Liver (tissue), 9 donors: ENCODE measurements around the gene CACNA1D. TPM values are rescaled to one million over a fixed set of nuclear protein-coding genes. Genes with fewer than 3 reads are reported as not detected.

Source experiments
- DNase-seq: peaks from one replicate; pipeline ENCODE4 v3.0.0-alpha.2; 2017; ENCODE audit warnings: low spot score
- H3K27ac ChIP-seq, 2 donors: one replicate each; pipeline ENCODE4 v1.7.0; 2013; ENCODE audit warnings: inconsistent platforms in 2 of 2, low read length in 2 of 2, control low read depth in 1 of 2, low read depth in 1 of 2, mild to moderate bottlenecking in 1 of 2
- H3K27me3 ChIP-seq, 4 donors: one replicate each; pipeline versions ENCODE4 v1.6.1 to v1.7.0; 2013; ENCODE audit warnings: low read length in 3 of 4, inconsistent platforms in 1 of 4, mild to moderate bottlenecking in 1 of 4, moderate library complexity in 1 of 4; ENCODE audit not compliant: control insufficient read depth in 4 of 4, insufficient read depth in 4 of 4
- H3K36me3 ChIP-seq, 4 donors: one replicate each; pipeline versions ENCODE4 v1.6.1 to v1.7.0; 2013; ENCODE audit warnings: low read length in 3 of 4, mild to moderate bottlenecking in 3 of 4, low read depth in 1 of 4, moderate library complexity in 1 of 4; ENCODE audit not compliant: control insufficient read depth in 4 of 4, insufficient read depth in 3 of 4
- H3K4me1 ChIP-seq, 4 donors: one replicate each; pipeline versions ENCODE4 v1.6.1 to v1.7.0; 2013; ENCODE audit warnings: low read length in 3 of 4, mild to moderate bottlenecking in 3 of 4, moderate library complexity in 1 of 4; ENCODE audit not compliant: control insufficient read depth in 4 of 4, insufficient read depth in 4 of 4
- H3K4me3 ChIP-seq, 3 donors: one replicate each; pipeline versions ENCODE4 v1.6.1 to v1.7.0; 2013; ENCODE audit warnings: low read length in 3 of 3, control low read depth in 1 of 3, low read depth in 1 of 3, mild to moderate bottlenecking in 1 of 3
- H3K9ac ChIP-seq, 2 donors: one replicate each; pipeline ENCODE4 v1.7.0; 2013; ENCODE audit warnings: low read length in 2 of 2, mild to moderate bottlenecking in 2 of 2, moderate library complexity in 2 of 2, control low read depth in 1 of 2, low read depth in 1 of 2
- H3K9me3 ChIP-seq, 4 donors: one replicate each; pipeline versions ENCODE4 v1.6.1 to v1.7.0; 2013; ENCODE audit warnings: low read length in 3 of 4; ENCODE audit not compliant: control insufficient read depth in 4 of 4
- EGR1 ChIP-seq, 2 donors: IDR thresholded peaks; 2 replicates each; pipeline ENCODE4 v1.6.1; 2016 to 2018; ENCODE audit warnings: antibody characterized with exemption in 2 of 2, low read depth in 2 of 2
- FOXA1 ChIP-seq: IDR thresholded peaks from 2 replicates; pipeline ENCODE4 v1.6.1; 2016; ENCODE audit warnings: antibody characterized with exemption
- FOXA2 ChIP-seq: IDR thresholded peaks from 2 replicates; pipeline ENCODE4 v1.6.1; 2016; ENCODE audit warnings: antibody characterized with exemption
- GABPA ChIP-seq, 2 donors: IDR thresholded peaks in 1 of 2; conservative IDR thresholded peaks in 1 of 2; 2 replicates each; pipeline ENCODE4 v1.6.1; 2016; ENCODE audit warnings: antibody characterized with exemption in 2 of 2, mild to moderate bottlenecking in 1 of 2, moderate library complexity in 1 of 2
- HNF4A ChIP-seq, 2 donors: conservative IDR thresholded peaks; 2 replicates each; pipeline ENCODE4 v1.6.1; 2016; ENCODE audit warnings: antibody characterized with exemption in 2 of 2, mild to moderate bottlenecking in 2 of 2
- HNF4G ChIP-seq: IDR thresholded peaks from 2 replicates; pipeline ENCODE4 v1.6.1; 2016; ENCODE audit warnings: antibody characterized with exemption
- NR2F2 ChIP-seq: IDR thresholded peaks from 2 replicates; pipeline ENCODE4 v1.6.1; 2016; ENCODE audit warnings: antibody characterized with exemption
- RAD21 ChIP-seq, 2 donors: IDR thresholded peaks; 2 replicates each; pipeline ENCODE4 v1.6.1; 2016; ENCODE audit warnings: antibody characterized with exemption in 2 of 2, mild to moderate bottlenecking in 2 of 2
- RXRA ChIP-seq, 2 donors: IDR thresholded peaks; 2 replicates each; pipeline ENCODE4 v1.6.1; 2017 to 2018; ENCODE audit warnings: antibody characterized with exemption in 2 of 2, mild to moderate bottlenecking in 1 of 2
- SP1 ChIP-seq: IDR thresholded peaks from 2 replicates; pipeline ENCODE4 v1.6.1; 2018; ENCODE audit warnings: antibody characterized with exemption, mild to moderate bottlenecking
- TAF1 ChIP-seq: conservative IDR thresholded peaks from 2 replicates; pipeline ENCODE4 v1.6.1; 2016; ENCODE audit warnings: antibody characterized with exemption, mild to moderate bottlenecking
- YY1 ChIP-seq: IDR thresholded peaks from 2 replicates; pipeline ENCODE4 v1.6.1; 2016; ENCODE audit warnings: antibody characterized with exemption, mild to moderate bottlenecking
- WGBS: extraction: QIAGEN DNeasy Blood & Tissue Kit; methylation state at CpG from one replicate; pipeline ENCODE4 v1.1.7; 2013; 5-methylcytosine and 5-hydroxymethylcytosine counted together
- polyA plus RNA-seq, 2 donors: library from polyadenylated mRNA; stranded (reverse) in 1 of 2; unstranded in 1 of 2; fragments of 200-250 nt in 1 of 2; fragments of >200 nt in 1 of 2; fragmentation: Nextera tagmentation in 1 of 2; extraction: Ambion mirVana in 1 of 2; gene quantifications; one replicate each; pipeline versions ENCODE4 v1.2.1 to v1.2.3, GENCODE V29; 2013 to 2015
- total RNA-seq, 2 donors: library from RNA; depleted of rRNA; stranded (reverse); fragments of >200 nt; gene quantifications; one replicate each; pipeline ENCODE4 v1.2.3, GENCODE V29; 2014
- TF ChIP-seq, protein P1 (sequence below): IDR thresholded peaks from 2 replicates; pipeline ENCODE4 v1.6.1; 2016; ENCODE audit warnings: antibody characterized with exemption, mild to moderate bottlenecking
- TF ChIP-seq, protein P2 (sequence below): IDR thresholded peaks from 2 replicates; pipeline ENCODE4 v1.6.1; 2016; ENCODE audit warnings: antibody characterized with exemption
- TF ChIP-seq, protein P3 (sequence below): IDR thresholded peaks from 2 replicates; pipeline ENCODE4 v1.6.1; 2016; ENCODE audit warnings: antibody characterized with exemption
- TF ChIP-seq, protein P4 (sequence below): IDR thresholded peaks from 2 replicates; pipeline ENCODE4 v1.6.1; 2016; ENCODE audit warnings: antibody characterized with exemption
- TF ChIP-seq, protein P5 (sequence below): fragments of 150-350 bp; IDR thresholded peaks from 2 replicates; pipeline ENCODE4 v1.5.1; 2017; ENCODE audit warnings: improper control_type of control experiment, low read depth, low read length; ENCODE audit not compliant: missing input control
- donor health status: healthy.
- donor health status: healthy.
- donor health status: healthy.
- donor health status: healthy.
- donor health status: healthy.

Gene CACNA1D
- total and polyA plus RNA-seq, 4 donors = 1.8 to 18.9 (median 3.4) TPM

DNA sequence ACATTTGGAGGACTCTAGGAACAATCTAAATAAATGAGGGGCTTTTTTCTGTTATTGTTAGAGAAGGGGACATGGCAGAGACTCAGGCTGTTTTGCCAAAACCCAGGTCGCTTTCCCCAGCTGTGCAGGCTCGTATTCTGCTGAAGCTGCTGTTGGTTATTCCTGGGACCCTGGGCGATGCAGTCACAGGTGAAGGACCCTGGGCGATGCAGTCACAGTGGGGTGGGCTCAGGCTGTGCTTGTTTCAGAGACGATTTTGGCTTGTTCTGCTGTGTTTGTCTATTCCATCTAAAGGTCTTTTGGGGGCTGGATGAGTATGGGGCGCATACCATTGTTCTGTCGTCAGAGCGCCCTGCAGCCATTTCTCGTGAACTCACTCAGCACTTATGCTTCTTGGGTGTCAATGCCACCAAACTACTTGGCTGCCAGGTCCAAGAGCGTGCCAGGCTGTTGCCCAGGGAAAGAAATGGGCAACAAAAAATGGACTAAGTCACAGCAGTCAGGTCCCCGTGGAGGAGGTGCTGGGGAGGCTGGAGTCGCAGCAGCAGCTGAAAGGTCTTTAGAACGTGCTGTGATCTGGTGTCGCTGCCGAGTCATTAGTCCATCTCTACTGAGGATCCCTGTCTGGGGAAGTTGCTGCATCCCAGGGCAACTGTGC lies 200.4 kb downstream of the CACNA1D start (continued):
- TF ChIP-seq, protein P1, sequence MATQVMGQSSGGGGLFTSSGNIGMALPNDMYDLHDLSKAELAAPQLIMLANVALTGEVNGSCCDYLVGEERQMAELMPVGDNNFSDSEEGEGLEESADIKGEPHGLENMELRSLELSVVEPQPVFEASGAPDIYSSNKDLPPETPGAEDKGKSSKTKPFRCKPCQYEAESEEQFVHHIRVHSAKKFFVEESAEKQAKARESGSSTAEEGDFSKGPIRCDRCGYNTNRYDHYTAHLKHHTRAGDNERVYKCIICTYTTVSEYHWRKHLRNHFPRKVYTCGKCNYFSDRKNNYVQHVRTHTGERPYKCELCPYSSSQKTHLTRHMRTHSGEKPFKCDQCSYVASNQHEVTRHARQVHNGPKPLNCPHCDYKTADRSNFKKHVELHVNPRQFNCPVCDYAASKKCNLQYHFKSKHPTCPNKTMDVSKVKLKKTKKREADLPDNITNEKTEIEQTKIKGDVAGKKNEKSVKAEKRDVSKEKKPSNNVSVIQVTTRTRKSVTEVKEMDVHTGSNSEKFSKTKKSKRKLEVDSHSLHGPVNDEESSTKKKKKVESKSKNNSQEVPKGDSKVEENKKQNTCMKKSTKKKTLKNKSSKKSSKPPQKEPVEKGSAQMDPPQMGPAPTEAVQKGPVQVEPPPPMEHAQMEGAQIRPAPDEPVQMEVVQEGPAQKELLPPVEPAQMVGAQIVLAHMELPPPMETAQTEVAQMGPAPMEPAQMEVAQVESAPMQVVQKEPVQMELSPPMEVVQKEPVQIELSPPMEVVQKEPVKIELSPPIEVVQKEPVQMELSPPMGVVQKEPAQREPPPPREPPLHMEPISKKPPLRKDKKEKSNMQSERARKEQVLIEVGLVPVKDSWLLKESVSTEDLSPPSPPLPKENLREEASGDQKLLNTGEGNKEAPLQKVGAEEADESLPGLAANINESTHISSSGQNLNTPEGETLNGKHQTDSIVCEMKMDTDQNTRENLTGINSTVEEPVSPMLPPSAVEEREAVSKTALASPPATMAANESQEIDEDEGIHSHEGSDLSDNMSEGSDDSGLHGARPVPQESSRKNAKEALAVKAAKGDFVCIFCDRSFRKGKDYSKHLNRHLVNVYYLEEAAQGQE = no peak
- no peak for TF ChIP-seq FOXA1

DNA sequence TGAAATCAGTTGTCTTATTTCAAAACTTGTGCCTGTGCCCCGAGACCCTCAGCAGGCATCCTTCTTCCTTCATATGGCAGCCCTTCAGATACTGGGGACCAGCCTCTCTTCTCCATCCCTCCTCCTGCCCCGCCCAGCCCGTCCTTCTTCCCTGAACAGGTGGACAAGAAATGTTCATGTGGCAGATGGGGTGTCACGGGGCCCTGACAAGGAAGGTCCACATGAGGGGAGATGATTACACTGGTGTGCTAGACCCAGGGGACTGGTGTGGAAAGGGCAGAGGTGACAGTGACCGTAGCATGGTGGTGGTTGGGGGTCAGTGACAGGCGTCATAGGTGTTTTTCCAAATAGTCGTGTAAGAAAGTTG lies 200.9 kb downstream of the CACNA1D start:
- Histone ChIP-seq H3K36me3 (no peaks in the 10 kb centered on the region), H3K27ac (no peak overlapping the region), H3K4me1 (no peaks in the 10 kb centered on the region), H3K9ac (no peak overlapping the region), H3K4me3 (no peak overlapping the region), H3K27me3 (no peaks in the 10 kb centered on the region), H3K9me3 (no peaks in the 10 kb centered on the region)
- peak; percentile 16 for DNase-seq
- 83% methylated on average over 7 of the region's 7 CpGs for WGBS
- TF ChIP-seq RXRA (IDR thresholded peaks at IDR 0.05) (no peak), YY1 (no peak), FOXA2 (no peak), FOXA1 (no peak), EGR1 (IDR thresholded peaks at IDR 0.05; ENCODE audit: low read depth in 2 of 2) (no peak), TAF1 (no peak), GABPA (IDR thresholded peaks at IDR 0.05 in 1 of 2, conservative IDR thresholded peaks at IDR 0.05 in 1 of 2) (no peak), HNF4A (conservative IDR thresholded peaks at IDR 0.05) (no peak), HNF4G (no peak), SP1 (no peak), RAD21 (IDR thresholded peaks at IDR 0.05) (no peak), NR2F2 (no peak)
- TF ChIP-seq, protein P2, sequence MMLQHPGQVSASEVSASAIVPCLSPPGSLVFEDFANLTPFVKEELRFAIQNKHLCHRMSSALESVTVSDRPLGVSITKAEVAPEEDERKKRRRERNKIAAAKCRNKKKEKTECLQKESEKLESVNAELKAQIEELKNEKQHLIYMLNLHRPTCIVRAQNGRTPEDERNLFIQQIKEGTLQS = no peak
- TF ChIP-seq, protein P3, sequence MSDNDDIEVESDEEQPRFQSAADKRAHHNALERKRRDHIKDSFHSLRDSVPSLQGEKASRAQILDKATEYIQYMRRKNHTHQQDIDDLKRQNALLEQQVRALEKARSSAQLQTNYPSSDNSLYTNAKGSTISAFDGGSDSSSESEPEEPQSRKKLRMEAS = no peak
- TF ChIP-seq, protein P4, sequence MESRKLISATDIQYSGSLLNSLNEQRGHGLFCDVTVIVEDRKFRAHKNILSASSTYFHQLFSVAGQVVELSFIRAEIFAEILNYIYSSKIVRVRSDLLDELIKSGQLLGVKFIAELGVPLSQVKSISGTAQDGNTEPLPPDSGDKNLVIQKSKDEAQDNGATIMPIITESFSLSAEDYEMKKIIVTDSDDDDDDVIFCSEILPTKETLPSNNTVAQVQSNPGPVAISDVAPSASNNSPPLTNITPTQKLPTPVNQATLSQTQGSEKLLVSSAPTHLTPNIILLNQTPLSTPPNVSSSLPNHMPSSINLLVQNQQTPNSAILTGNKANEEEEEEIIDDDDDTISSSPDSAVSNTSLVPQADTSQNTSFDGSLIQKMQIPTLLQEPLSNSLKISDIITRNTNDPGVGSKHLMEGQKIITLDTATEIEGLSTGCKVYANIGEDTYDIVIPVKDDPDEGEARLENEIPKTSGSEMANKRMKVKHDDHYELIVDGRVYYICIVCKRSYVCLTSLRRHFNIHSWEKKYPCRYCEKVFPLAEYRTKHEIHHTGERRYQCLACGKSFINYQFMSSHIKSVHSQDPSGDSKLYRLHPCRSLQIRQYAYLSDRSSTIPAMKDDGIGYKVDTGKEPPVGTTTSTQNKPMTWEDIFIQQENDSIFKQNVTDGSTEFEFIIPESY = no peak
- TF ChIP-seq, protein P5, sequence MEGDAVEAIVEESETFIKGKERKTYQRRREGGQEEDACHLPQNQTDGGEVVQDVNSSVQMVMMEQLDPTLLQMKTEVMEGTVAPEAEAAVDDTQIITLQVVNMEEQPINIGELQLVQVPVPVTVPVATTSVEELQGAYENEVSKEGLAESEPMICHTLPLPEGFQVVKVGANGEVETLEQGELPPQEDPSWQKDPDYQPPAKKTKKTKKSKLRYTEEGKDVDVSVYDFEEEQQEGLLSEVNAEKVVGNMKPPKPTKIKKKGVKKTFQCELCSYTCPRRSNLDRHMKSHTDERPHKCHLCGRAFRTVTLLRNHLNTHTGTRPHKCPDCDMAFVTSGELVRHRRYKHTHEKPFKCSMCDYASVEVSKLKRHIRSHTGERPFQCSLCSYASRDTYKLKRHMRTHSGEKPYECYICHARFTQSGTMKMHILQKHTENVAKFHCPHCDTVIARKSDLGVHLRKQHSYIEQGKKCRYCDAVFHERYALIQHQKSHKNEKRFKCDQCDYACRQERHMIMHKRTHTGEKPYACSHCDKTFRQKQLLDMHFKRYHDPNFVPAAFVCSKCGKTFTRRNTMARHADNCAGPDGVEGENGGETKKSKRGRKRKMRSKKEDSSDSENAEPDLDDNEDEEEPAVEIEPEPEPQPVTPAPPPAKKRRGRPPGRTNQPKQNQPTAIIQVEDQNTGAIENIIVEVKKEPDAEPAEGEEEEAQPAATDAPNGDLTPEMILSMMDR = no peak
